ENCODE measurements around the gene CDK6.

GRCh38 chr7:92702535-92702934, 133.8 kb downstream of the CDK6 start:
- TF ChIP-seq CTCF (IDR thresholded peaks at IDR 0.05) (no peak), POLR2A (IDR thresholded peaks at IDR 0.05) (no peak)

Measured in thyroid gland (tissue), 4 donors.